ENCODE measurements around the gene RALGDS.

The RALGDS gene

DNA sequence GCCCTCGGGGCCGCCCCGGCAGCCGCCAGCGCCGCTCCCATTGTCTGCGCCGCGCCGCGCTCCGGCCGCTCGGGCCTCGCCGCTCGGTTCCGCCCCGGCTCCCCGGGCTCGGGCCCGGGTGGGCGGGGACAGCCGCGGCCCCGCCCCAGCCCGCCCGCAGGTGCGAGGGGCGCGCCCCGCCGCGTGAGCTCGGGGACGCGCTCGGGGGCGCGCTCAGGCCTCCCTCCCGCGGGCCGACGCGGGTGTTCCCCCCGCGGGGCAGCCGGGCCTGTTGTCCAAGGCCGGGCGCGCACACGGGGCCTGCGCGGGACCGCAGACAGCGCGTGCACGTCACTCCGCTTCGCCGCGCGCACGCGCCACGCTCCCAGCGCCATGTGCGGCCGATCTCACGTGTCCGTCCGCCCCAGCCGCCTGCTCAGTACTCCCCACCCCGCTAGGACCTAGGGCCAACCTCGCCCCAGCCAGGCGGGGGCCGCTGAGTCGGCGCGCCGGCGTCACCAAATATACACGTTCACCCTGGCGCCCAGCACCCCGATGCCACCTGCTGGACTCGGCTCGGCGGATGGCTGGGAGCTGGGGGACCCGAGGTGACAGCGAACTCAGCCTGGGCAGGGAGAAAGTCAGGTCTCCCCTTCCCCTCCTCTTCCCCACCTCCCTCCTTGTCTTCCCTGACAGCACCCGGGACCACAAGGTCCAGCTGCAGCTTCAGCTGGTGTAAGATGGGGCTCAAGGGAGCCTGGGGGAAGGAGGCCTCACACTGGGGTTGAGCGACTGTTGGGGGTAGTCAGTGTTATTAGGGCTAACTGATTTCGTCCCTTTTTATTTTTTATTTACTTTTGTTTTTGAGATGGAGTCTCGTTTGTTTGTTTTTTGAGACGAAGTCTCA, 28.3 kb upstream of the RALGDS start:
- peak in 1 of 2 experiments; percentile 85 for DNase-seq

- no peak for DNase-seq
Observed at GRCh38 chr9:133148199-133149129, 27.4 kb upstream of the RALGDS start.

GRCh38 chr9:133147412-133148198, 26.6 kb upstream of the RALGDS start:
- peak in 1 of 2 experiments; percentile 21 for DNase-seq

GRCh38 chr9:133146746-133147411, 25.8 kb upstream of the RALGDS start:
- no peak for DNase-seq

- no peak for DNase-seq
Observed at GRCh38 chr9:133144904-133145851, 24.1 kb upstream of the RALGDS start.

DNA sequence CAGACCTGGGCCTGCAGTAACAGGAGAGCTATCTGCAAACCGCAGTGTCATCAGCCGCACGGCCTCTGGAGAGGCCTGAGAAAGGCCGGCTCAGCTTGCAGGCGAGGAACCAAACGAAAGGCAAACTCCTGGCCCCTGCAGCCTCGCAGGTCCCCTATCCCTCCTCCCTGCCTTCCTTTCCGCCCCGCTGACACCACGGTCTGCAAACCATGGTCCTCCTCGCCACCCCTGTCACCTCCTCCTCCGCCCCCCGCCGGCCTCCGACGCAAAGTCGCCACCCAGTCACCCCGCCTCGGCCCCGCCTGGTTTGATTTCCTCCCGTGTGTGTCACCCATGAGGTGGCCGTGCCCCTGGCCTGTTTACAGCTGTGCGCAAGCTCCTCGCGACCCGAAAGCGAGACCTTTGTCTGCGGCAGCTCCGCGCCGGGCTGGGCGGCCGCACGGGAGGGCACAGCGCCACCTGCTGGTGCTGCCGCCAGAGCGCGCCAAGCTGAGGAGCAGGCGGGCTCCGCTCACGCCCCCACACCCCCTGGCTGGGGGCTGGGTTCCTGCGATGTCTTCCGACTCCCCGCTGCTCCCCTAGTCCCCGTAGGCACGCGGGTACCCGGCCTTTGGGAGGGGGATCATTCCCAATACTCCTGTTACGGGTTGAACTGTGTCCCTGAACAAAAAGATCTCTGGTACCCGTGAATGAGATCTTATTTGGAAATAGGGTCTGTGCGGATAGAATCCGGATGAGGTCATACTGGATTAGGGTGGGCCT, 23.3 kb upstream of the RALGDS start:
- peak in 1 of 2 experiments; percentile 32 for DNase-seq

DNA sequence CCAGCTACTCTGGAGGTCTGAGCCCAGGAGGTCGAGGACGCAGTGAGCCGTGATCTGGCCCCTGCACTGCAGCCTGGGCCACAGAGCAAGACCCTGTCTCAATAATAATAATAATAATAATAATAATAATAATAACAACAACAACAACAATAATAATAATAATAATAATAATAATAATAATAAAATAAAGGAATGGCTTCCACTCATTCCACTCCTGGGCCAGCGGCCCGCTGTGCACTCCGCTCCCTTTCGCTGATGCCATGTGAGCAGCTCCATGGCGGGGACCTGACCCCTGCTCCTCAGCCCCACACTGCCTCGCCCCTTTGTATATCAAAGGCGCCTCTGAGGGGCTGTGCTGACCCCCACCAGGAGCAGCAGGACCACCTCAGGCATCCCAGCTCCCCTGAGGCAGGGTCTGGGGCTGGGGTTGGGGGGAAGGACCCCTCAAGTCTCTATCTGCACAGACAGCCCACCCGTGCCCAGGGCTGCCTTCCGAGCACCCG, 22.6 kb upstream of the RALGDS start:
- DNase-seq = no peak

- DNase-seq = no peak
Observed at GRCh38 chr9:133142684-133143622, 21.9 kb upstream of the RALGDS start.

- DNase-seq = no peak
Observed at GRCh38 chr9:133141833-133142595, 21.0 kb upstream of the RALGDS start.

DNA sequence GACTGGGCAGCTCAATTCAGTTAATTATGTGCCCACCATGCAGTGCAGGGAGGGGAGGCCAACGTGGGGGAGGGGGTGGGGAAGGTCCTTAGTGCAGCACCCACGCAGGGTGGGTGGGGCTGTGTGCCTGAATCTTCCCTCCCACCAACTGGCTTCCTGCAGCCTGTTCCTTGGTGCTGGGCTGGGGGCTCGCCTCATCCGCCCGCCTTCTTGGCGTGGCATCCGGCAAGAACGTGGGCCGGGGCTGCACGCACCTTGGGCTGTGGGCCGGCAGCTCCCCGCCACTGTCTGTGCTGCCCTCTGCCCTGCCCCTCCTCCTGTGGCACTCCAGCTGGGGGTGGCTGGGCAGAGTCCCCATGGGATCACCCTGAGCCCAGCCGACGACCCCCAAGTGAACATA, 19.6 kb upstream of the RALGDS start:
- no peak for DNase-seq

DNA sequence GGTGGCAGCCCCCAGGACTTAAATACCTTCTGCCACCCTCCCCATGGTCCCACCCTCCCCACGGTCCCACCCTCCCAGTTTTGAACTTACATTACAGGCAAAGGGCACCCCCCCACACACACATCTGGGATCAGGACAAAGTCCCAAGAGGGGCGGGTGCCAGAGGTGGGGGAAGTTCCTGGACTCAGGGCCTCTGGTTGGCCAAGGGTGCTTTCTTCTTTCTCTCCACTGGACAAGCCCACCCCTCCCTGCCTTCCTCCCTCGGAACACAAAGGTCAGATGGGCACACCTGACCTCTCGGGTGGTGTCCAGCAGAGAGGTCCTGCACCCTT, 19.1 kb upstream of the RALGDS start:
- no peak for DNase-seq

GRCh38 chr9:133139246-133140173, 18.5 kb upstream of the RALGDS start:
- no peak for DNase-seq

- no peak for DNase-seq
Observed at GRCh38 chr9:133137451-133138231, 16.6 kb upstream of the RALGDS start.

DNA sequence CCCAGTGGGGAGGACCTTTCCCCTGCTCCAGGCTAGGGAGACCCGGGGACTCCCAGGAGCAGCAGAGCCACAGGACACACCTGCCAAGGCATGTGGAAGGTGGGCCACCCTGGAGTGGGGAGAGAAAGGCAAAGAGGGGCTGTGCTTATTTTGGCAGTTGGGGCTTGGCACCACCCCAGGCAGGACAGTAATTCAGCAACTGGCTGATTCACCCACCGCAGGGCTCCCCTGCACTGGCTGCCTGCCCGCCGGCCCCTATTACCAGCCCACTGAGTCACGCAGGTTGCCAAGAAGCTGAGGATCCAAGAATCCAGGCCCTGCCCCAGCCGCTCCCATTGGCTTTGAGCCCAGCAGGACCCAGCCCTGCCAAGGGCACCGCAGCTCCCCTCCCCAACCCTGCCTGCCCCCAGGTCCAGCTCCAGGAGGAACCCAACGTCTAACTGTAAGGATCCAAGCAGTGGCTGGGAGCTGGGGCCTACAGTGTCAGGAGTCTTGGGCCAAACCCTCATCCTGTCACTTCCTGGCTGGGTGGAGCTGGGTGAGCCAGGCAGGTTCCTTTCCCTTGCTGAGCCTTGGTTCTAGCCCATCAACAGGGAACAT, 14.2 kb upstream of the RALGDS start:
- peak; percentile 56 to 89 for DNase-seq

GRCh38 chr9:133134388-133135145, 13.5 kb upstream of the RALGDS start:
- DNase-seq = no peak

Measured in NCI-H446 (cell line).